ENCODE measurements around the gene OR2V1.

OR2V1 gene

GRCh38 chr5:181084621-181085195, 46.3 kb downstream of the OR2V1 start:
- no peak overlapping the region for H3K27ac ChIP-seq
- no peak for DNase-seq
- H3K36me3 ChIP-seq, result no peaks in the 10 kb centered on the region
- intact Hi-C loops (cut with DNase I; ENCODE audit: low total_unique reads), result no loop called here
- TF ChIP-seq CTCF (IDR thresholded peaks at IDR 0.05), result no peak
- H3K4me1 ChIP-seq, result no peaks in the 10 kb centered on the region
- no peak overlapping the region for H3K4me3 ChIP-seq
- H3K27me3 ChIP-seq, result peaks cover 0 to 18% of the 10 kb centered on the region in 2 donors
- peaks cover 0 to 8% (median 0%) of the 10 kb centered on the region in 3 donors for H3K9me3 ChIP-seq

- no peak overlapping the region for H3K4me3 ChIP-seq
- H3K27ac ChIP-seq, result no peak overlapping the region
- no peak for DNase-seq
- no peak for TF ChIP-seq CTCF (IDR thresholded peaks at IDR 0.05)
- H3K9me3 ChIP-seq, result peaks cover 0 to 10% (median 9%) of the 10 kb centered on the region in 3 donors
- intact Hi-C loops (cut with DNase I; ENCODE audit: low total_unique reads), result no loop called here
- no peaks in the 10 kb centered on the region for H3K36me3 ChIP-seq
- no peaks in the 10 kb centered on the region for H3K4me1 ChIP-seq
- H3K27me3 ChIP-seq, result peaks cover 0 to 18% of the 10 kb centered on the region in 2 donors
Observed at GRCh38 chr5:181081989-181082388, 49.0 kb downstream of the OR2V1 start.

DNA sequence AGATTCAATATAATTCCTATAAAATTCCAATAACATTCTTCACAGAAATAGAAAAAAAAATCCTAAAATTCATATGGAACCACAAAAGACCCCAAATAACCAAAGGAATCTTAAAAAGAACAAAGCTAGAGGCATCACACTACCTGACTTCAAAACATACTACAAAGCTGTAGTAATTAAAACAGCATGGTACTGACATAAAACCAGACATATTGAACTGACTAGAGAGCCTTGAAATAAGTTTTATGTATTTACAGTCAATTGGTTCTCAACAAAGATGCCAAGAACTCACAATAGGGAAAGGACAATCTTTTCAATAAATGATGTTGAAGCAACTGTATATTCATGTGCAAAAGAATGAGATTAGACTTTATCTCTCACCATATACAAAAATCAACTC, 54.0 kb downstream of the OR2V1 start:
- Histone ChIP-seq H3K9me3 (peaks cover 0 to 16% (median 14%) of the 10 kb centered on the region in 3 donors), H3K27ac (no peak overlapping the region), H3K27me3 (peaks cover 0 to 13% of the 10 kb centered on the region in 2 donors), H3K4me3 (no peak overlapping the region), H3K4me1 (no peaks in the 10 kb centered on the region), H3K36me3 (no peaks in the 10 kb centered on the region)
- intact Hi-C loops (cut with DNase I; ENCODE audit: low total_unique reads), result no loop called here
- no peak for TF ChIP-seq CTCF (IDR thresholded peaks at IDR 0.05)
- DNase-seq, result no peak

Data from tibial artery (tissue), 4 donors.